NCI-H1092 (cell line): ENCODE results near the gene RAB11FIP3.
"Not testable (repeated sequence)": the region's sequence is repeated elsewhere in the genome, so short reads cannot be mapped to it uniquely, and the experiment has no call there.

Source experiments
- DNase-seq: peaks from one replicate; lab custom pipeline; 2025; lab: John Stamatoyannopoulos, UW

Gene RAB11FIP3

DNA sequence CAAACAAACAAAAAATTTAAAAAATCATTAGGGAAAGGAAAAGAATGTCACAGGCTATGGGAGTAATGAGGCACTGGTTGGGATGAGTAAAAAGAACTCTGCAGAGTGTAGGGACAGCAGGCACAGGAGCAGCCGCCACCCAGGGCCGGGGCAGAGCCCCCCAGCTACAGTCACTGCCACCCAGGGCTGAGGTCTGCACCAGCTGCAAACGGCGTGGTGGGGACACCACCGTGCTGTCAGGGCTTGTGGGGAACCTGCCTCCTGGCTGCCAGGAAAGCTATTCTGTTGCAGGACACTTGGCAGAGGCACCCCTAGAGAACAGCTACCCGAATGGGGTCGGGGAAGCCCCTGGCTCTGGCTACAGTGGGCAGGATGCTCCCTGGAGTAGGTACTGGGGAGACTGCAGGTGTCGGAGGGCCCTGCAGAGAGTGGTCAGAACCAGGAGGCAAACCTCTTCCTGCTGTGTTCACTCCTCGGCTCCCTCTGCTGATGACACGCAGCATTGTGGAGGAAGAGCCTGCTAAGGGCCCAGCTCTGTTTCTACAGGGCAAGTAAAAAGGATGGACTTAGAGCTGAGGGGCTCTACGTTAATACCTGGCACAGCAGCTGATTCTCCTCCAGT is 69.8 kb downstream of the RAB11FIP3 start:
- no peak for DNase-seq

DNA sequence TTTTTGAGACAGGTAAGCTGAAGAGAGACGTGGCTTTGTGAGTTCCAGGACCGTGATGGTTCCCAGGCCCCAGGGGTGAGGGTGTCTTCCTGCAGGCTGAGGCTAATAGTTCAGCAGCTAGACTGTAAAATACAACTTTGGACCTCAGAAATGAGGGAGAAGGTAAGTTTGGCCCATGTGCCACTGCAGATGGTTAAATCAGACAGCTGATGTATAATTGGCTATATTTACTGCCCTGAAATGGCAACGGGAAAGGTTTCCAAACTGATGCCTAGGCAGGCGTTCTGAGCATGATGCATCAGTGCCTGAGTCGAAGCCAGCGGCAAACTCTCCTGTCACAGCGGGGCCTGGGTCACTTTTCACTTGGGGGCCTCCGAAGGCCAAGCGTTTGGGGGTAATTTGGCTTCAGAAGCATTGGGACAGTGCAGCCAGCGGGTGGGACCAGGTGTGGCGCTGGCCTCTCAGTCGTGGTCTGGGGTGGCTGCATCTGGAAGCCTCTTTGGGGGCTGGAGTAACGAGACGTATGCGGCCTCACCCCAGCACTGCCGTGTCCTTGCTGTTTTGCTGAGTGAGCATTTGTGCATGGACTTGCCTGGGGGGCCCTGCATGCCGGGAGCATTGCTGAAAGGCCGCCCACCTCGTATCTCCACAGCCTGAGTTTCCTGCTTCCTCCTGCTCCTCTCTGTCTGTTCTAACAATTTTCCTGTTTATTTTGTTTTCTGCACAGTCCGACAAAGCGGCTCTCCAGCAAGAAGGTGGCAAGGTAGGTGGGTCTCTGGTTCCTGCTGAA is 70.8 kb downstream of the RAB11FIP3 start:
- no peak for DNase-seq

DNA sequence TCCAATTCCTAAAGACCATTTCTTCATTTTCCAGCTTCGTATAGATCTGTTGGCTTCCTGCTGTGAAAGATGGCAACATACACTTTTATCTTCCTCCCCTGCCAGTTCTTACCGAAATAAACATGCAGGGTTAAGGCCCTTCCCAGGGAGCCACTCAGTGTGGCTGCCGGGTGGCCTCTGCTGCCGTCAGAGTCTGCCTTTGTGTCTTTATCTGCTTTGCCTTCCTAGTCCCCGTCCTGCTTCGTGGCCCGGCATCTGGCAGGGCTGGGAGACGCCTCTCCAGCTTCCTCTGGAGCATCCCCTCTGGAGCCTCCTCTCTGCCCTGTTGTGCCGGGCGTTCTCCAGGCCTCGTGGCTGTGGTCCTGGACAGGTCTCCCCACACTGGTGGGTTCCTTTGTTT is 71.8 kb downstream of the RAB11FIP3 start:
- no peak for DNase-seq

DNA sequence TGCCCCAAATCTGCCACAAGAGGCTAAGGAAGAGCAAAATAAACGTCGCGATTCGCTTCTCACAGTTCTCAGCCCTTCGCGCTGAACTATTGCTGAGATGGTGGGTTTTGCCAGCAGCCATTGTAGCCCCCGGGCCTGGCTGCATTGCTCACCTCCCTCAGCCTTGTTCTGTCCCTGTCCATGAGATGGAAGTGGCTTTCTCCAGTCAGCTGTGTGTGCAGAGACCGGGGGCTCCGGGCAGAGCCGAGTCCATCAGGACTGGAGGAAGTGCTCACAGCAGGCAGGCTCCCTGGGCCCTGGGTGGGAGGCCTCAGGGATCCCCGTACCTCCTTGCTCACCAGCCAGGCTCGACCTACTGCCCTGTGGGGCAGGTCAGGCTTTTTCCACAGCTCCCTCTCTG is 74.5 kb downstream of the RAB11FIP3 start:
- DNase-seq = no peak

DNA sequence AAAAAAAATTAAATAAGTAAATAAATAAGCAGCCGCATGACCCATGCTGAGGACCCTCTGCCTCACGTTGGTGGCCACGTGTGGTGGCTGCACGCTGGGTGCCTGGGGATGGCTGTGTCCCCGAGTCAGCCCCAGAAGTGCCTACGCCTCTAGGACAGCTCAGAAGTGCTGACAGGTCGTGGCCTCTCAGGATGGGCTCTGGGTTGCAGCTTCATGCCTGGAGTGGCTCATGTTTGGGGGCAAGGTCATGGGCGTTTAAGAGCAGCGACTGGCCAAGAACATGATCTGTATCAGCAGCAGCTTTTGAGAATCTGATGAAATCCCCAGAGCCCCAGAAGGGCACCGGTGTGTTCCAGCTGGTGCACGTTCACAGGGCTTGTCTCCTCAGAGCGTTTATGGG is 75.3 kb downstream of the RAB11FIP3 start:
- DNase-seq = no peak

DNA sequence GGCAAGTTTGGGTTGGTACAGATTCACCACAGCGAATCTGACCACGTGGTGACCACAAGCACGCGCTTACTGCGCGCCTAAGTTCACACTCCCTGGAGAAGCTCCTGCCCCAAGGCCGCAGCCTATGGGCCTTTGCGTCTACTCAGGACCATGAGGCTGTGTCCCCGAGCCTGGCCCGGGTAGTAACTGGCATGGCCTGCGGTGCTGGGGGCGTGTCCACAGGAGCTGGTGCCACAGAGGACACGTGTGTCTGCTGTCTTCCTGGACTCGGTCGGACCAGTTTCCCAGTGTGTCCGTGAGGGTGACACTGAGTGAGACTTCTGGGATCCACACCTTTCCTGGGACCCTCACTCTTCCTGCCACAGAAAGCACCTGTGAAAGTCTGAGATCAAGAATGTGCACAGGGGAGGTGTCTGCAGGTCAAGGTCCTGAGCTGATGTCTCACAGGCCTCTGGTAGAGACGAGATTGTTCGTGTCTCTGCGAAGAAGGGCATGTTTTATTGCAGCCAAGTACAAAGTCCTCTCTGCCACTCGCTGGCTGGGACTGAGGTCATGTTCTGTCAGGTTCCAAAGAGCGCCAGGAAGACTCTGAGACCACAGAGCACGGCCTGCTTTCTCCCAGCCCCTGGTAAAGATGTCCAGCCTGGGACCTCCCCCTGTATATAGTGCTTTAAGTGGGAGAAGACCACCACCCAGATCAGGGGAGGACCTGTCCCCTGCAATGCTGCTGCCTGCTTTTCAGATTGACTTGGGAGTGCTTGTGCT is 76.9 kb downstream of the RAB11FIP3 start:
- DNase-seq = no peak

DNA sequence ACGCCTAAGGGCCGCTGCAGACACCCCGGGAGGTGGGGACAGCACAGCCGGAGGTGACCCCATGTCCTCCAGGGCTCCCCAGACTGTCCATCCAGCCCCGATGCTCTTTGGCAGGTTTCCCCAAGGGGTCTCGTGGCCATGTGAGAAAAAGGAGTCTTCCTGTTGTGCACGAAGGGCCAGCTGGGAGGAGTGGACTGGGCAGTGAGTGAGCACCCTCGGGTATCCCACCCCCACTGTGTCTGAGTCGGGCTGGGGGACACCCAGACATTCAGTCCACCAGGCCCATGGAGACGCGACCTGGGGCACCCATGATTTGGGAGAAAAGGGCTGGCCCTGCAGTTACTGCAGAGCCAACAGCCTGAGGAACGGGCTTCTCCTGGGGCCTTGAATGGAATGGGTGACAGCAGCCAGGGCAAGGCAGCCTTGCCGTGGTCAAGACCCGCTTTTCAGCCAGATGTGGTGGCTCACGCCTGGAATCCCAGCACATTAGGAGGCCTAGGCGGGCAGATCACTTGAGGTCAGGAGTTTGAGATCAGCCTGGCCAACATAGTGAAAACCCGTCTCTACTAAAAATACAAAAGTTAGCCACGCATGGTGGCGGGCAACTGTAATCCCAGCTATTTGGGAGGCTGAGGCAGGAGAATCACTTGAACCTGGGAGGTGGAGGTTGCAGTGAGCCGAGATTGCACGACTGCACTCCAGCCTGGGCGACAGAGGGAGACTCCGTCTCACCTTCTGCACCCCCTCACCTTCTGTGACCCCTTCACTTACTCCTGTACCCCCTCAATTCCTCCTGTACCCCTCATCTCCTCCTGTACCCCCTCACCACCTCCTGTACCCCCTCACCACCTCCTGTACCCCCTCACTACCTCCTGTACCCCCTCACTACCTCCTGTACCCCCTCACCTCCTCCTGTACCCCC is 78.0 kb downstream of the RAB11FIP3 start:
- DNase-seq = no peak

DNA sequence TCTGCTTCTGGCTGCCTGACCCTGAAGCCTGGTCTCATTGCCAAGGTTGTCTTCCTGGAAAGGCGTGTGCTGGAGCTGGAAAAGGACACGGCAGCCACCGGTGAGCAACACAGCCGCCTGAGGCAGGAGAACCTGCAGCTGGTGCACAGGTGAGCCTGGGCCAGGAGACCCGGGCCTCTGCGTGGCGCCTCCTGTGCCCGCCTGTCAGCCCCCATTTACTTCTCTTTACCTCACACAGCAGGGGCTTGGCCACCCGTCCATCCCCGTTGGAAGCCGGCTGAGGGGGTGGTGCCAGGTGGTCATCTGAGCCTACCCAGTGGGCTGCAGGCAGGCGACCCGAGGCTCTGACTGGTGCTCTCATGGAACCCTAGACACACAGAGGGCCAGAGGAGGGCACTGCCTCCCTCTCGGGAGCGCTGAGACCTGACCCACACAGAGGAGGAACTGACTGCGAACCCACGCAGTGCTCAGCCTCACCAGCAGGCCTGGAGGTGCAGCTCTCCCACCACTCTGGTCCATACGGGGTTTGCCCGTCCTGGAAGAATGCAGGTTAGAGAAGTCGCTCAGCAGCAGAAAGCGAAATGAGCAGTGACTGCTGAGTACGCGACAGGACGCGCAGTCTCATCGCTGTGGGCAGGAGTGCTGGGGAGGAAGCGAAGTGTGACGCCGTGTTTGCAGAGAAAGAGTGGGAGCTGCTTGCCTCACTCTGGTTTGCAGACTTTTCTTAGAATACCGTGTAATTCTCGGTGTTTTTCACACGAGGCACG is 80.2 kb downstream of the RAB11FIP3 start:
- DNase-seq = no peak

DNA sequence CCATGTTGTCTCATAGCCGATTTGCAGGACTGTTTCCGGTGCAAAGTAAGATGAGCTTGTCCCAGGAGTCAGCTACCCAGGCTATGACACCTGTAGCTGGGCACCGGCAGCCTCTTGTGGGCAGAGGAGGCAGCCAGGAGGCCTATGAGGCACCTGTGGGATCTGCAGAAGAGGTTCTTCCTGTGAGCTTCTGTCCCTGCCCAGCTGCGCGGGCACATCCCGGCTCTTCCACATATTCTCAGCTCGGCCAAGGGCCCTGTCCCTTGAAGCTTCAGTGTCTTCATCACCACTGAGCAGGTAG is 80.7 kb downstream of the RAB11FIP3 start:
- no peak for DNase-seq

DNA sequence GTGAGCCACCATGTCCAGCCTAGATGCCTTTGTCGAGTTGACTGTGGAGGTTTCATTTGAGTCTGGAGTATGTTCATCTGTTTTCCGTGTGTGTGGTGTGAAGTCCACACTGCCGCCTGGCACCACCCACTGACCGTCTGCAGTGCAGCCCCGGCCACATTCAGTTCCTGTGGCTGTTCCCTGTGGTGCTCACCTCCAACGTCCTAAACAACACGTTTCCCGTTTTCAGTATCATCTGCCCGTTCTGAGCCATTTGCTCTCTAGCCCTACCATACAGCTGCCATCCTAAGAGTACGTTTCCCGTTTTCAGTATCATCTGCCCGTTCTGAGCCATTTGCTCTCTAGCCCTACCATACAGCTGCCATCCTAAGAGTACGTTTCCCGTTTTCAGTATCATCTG is 82.1 kb downstream of the RAB11FIP3 start:
- not testable (repeated sequence) for DNase-seq

DNA sequence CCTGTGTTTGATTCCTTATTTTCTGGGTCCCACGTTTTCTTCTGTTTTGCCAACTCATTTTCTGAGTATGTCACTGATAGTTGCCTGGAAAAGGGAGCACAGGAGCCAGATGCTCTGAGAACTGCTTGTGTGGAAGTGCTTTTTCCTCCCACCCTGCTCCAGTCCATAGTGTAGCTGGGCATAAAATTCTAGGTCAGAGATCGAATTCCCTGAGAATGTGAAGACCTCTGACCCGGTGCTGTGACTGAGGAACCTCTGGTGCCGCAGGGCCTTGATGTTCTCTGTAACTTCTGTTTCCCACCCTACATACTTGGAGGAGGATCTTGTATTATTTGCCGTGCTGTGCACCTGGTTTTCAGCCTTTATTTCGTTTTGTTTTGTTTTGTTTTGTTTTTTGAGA is 82.5 kb downstream of the RAB11FIP3 start:
- DNase-seq = no peak

DNA sequence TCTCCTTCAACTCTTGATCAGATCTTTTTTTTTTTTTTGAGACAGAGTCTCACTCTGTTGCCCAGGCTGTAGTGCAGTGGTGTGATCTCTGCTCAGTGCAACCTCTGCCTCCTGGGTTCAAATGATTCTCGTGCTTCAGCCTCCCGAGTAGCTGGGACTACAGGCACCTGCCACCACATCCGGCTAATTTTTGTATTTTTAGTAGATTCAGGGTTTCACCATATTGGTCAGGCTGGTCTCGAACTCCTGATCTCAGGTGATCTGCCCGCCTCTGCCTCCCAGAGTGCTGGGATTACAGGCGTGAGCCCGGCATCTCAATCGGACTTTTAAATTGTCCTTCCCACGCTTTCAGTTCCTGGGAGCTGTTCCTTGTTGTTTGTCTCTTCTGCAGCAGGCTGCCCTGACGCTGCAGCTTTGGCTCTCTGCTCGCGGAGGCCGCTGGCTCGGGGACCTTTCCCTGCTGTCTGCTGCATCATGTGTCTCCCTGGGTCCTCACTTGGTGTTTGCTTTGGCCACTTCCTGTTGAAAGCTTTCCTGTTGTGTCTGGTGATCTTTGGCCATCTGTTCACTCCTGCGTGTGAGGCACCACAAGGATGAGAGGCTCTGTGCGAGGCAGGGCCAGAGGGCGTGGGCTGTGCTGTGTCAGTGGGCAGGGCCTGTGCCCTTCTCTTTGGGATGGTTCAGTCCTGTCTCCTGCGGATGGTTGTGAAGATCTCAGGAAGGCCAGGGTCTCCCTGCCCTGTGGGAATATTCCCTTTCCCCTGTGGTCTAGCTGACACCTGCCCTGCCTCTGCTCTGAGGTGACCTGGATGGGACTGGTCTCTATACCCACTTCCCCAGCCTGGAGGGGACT is 83.7 kb downstream of the RAB11FIP3 start:
- no peak for DNase-seq

DNA sequence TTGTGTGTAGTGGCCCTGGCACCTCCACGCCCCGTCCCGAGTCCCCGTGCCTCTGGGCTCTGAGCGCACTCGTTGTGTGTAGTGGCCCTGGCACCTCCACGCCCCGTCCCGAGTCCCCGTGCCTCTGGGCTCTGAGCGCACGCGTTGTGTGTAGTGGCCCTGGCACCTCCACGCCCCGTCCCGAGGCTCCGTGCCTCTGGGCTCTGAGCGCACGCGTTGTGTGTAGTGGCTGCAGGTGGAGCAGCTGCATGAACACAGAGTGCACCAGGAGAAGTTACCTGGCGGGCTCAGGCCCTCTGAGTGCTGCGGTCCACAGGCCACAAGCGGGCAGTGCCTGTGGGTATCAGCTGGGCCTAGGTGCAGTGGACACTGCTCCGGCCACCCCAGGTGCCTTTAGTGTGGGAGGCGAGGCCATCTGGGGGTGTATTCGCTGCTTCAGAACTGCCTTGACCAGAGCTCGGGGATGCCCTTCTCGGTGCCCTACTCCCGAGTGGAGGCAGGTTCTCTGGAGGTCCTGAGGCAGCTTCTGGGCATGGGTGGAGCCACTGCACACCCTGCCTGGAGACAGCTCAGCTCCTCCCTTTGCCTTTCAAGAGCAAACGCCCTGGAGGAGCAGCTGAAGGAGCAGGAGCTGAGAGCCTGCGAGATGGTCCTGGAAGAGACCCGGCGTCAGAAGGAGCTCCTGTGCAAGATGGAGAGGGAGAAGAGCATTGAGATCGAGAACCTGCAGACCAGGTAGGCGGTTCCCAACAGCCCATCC is 84.8 kb downstream of the RAB11FIP3 start:
- no peak for DNase-seq

DNA sequence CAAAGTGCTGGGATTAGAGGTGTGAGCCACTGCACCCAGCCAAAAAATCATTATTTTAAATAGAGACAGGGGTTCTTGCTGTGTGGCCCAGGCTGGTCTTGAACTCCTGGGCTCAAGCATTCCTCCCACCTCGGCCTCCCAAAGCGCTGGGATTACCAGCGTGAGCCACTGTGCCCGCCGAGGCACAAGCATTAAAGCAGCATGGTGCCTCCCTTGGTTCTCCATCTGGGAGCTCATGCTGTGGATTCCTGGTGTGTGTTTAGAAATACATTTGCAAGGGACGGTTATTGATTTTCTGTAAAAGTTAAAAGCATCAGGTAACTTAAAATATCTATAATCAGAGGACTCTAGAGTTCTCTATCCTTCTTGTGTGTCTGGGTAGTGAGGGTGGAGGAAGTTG is 87.4 kb downstream of the RAB11FIP3 start:
- no peak for DNase-seq

DNA sequence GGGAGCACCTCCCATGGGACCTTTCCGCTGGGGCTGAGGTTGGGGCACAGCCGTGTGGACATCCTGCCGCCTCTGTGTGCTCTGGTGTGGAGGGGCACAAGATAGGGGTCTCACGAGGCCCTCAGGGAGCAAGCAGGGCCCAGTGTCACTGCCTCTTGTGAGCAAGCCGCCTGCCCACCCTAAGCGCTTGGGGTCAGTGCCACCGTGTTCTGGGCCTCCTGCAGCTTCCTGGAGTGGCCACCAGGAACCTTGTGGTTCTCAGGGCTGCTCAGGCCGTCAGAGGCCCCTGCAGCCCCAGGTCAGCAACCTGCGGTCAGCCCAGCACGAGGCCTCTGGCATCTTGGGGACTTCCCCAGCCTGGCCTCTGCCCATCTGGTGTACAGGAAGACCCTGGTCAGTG is 88.5 kb downstream of the RAB11FIP3 start:
- DNase-seq = no peak

DNA sequence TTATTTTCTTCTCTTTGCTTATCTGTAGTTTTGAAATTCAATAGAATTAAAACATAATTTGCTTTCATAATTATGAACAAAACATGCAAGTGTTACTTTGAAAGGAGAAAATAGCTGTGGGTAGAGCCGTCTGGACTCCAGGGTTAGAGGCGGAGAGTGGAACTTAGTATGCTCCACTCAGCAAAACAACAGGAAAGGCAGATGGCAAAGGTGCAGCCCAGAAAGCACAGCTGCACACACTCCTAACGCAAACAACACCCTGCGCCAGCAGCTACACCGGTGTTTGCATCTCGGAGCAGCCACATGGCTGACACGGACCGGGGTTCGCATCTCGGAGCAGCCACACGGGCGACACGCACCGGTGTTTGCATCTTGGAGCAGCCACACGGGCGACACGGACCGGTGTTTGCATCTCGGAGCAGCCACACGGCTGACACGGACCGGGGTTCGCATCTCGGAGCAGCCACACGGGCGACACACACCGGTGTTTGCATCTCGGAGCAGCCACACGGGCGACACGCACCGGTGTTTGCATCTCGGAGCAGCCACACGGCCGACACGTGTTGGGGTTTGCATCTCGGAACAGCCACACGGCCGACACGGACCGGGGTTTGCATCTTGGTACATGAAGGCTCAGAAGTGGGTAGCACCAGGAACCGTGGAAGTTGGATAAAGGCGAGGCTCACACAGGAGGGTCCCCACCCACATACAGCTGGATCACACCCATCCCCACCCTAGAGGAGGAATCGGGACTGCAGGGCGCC is 89.9 kb downstream of the RAB11FIP3 start:
- DNase-seq = no peak

DNA sequence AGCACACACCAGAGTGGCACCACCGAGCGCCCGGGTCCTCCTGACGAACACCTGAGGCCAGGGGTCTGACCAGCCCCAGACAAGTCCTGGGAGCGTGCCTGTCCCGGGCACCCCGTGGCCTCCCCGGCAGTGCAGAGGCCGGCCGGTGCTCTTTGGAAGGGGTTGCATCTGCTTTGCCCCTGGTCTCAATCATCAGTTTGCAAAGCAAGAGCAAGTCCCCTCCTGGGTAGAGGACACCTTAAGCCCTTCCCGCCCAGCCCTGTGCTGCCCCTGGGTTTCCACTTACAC is 90.4 kb downstream of the RAB11FIP3 start:
- no peak for DNase-seq

DNA sequence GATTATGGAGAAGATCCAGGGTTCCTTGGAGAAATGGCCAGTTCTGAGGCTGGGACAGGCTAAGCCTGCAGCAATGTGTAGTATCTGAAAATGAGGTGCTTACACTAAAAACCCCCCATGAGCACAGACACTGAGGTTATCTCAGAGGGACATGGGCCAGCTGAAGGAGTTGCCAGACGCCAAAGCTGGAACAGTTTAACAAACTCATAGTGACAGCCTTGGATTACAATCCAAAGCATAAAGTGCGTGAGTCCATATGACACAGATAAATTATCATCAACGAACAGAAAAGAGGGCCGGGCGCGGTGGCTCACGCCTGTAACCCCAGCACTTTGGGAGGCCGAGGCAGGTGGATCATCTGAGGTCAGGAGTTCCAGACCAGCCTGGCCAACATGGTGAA is 90.9 kb downstream of the RAB11FIP3 start:
- DNase-seq = no peak

DNA sequence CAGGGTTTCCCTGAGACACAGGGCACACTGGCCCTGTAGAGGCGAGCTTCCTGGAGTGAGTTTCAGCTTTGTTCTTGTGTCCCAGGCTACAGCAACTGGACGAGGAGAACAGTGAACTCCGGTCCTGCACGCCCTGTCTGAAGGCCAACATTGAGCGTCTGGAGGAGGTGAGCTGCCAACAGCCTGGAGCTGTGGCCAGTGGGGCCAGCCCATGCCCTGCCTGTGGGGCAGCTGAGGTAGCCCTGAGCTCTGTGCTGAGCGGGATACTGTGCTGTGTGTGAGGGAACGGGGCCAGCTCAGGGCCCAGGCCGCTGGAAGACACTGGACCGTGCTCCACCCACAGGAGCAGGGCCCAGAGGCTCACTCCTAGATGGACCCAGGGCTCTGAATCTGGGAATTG is 93.4 kb downstream of the RAB11FIP3 start:
- DNase-seq = no peak
